Fibroblast of skin of scalp (primary cell): Measurements from ENCODE around the gene TMEM150B.
"Not testable (repeated sequence)": the region's sequence is repeated elsewhere in the genome, so short reads cannot be mapped to it uniquely, and the experiment has no call there.

Experiments used
- DNase-seq: peaks from one replicate; pipeline ENCODE4 v3.0.0-alpha.2; 2013

TMEM150B gene

GRCh38 chr19:55339105-55339888 is 14.2 kb upstream of the TMEM150B start, which contains the start of gene KMT5C:
TSS of gene KMT5C (plus strand) at chr19:55339876. CDS start at chr19:55341937, 2,061 bp downstream.
- peak; percentile 100 for DNase-seq

GRCh38 chr19:55336101-55336500 is 11.0 kb upstream of the TMEM150B start:
- peak; percentile 54 for DNase-seq

- DNase-seq, result no peak
Measured at GRCh38 chr19:55333870-55334269, 8.7 kb upstream of the TMEM150B start.

GRCh38 chr19:55329791-55330190 is 4.7 kb upstream of the TMEM150B start:
- DNase-seq, result peak; percentile 50

GRCh38 chr19:55328774-55329318 is 3.7 kb upstream of the TMEM150B start:
- not testable (repeated sequence) for DNase-seq

- DNase-seq, result no peak
Measured at GRCh38 chr19:55324662-55325061, 479 bp downstream of the TMEM150B start.

GRCh38 chr19:55322204-55322885 is 2.8 kb downstream of the TMEM150B start:
- no peak for DNase-seq

GRCh38 chr19:55321466-55322137 is 3.5 kb downstream of the TMEM150B start:
- DNase-seq, result no peak

GRCh38 chr19:55320844-55321419 is 4.2 kb downstream of the TMEM150B start:
- no peak for DNase-seq

GRCh38 chr19:55319785-55320184 is 5.4 kb downstream of the TMEM150B start:
- DNase-seq, result peak; percentile 58

GRCh38 chr19:55316646-55317045 is 8.5 kb downstream of the TMEM150B start:
- DNase-seq, result no peak

- DNase-seq, result no peak
Measured at GRCh38 chr19:55315956-55316525, 9.1 kb downstream of the TMEM150B start.

GRCh38 chr19:55314396-55314795 is 10.7 kb downstream of the TMEM150B start:
- DNase-seq, result no peak

- DNase-seq, result no peak
Measured at GRCh38 chr19:55312621-55313512, 12.3 kb downstream of the TMEM150B start.

GRCh38 chr19:55311797-55312196 is 13.3 kb downstream of the TMEM150B start:
- DNase-seq, result no peak

- no peak for DNase-seq
Measured at GRCh38 chr19:55311397-55311796, 13.7 kb downstream of the TMEM150B start.

- no peak for DNase-seq
Measured at GRCh38 chr19:55310498-55310897, 14.6 kb downstream of the TMEM150B start.

GRCh38 chr19:55309448-55309847 is 15.7 kb downstream of the TMEM150B start:
- no peak for DNase-seq

GRCh38 chr19:55308281-55308680 is 16.9 kb downstream of the TMEM150B start:
- DNase-seq, result no peak

GRCh38 chr19:55306712-55307111 is 18.4 kb downstream of the TMEM150B start:
- no peak for DNase-seq

GRCh38 chr19:55305983-55306562 is 19.1 kb downstream of the TMEM150B start:
- no peak for DNase-seq
